Lower lobe of right lung (tissue), 2 donors: ENCODE measurements around the gene PAPPA. TPM values are rescaled to one million over a fixed set of nuclear protein-coding genes. Genes with fewer than 3 reads are reported as not detected.

Source experiments
- ATAC-seq, 2 donors: fragments of 200-7000 bp; cut with Tn5 transposase; one replicate each; pipeline ENCODE4 v1.9.1; 2020 to 2022; ENCODE audit warnings: mild to moderate bottlenecking in 2 of 2, moderate library complexity in 2 of 2
- DNase-seq: peaks from one replicate; pipeline ENCODE4 v3.0.0-alpha.2; 2020
- H3K27ac ChIP-seq: fragments of 200-600 bp; one replicate; pipeline ENCODE4 v1.8.0; 2022
- H3K27me3 ChIP-seq: fragments of 200-600 bp; one replicate; pipeline ENCODE4 v1.8.0; 2022; ENCODE audit warnings: low read depth
- H3K36me3 ChIP-seq: fragments of 200-600 bp; one replicate; pipeline ENCODE4 v1.8.0; 2022; ENCODE audit warnings: mild to moderate bottlenecking
- H3K4me1 ChIP-seq: fragments of 200-600 bp; one replicate; pipeline ENCODE4 v1.8.0; 2022
- H3K4me3 ChIP-seq: fragments of 200-600 bp; one replicate; pipeline ENCODE4 v1.8.0; 2022; ENCODE audit warnings: mild to moderate bottlenecking
- H3K9me3 ChIP-seq: fragments of 200-600 bp; one replicate; pipeline ENCODE4 v1.8.0; 2022
- intact Hi-C: fragments of 100-400 bp; cut with DNase I; formaldehyde crosslinking; loops from one replicate; pipeline ENCODE4 v1.11.0; 2022
- total RNA-seq: library from RNA; stranded (reverse); fragmentation: NEBNext Ultra II Directional; extraction: Animal tissue kit (Norgen Biotek cat#: 25700); gene quantifications from one replicate; pipeline ENCODE4 v1.2.1, GENCODE V29; 2021
- TF ChIP-seq, protein P1 (sequence below): fragments of 200-600 bp; IDR thresholded peaks from one replicate; pipeline ENCODE4 v1.8.0; 2022; ENCODE audit warnings: antibody characterized with exemption, mild to moderate bottlenecking
- donor health status: DM: no; HTN: yes; CAD: no; lungs with severe emphysema.

The PAPPA gene
- total RNA-seq, 1 donor from 2014 or later, result 2.2 TPM

DNA sequence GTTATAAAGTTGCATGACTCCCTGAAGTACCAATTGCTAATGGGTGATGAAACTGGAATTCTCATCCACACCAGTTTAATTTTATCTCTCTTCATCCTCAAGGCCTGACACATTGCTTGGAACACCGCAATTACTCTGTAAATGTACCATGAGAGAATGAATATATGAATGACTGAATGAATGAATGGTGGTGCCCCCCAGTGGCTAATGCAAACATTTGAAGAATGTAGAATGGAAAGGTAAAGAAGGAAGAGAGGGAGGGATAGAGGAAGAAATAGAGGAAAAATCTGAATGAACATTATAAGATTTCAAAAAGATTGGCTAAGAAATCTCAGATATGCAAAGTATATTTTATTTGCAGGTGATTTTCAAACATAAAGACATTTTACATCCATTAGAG is 13.1 kb downstream of the PAPPA start:
- no peak for DNase-seq
- H3K9me3 ChIP-seq, result no peaks in the 10 kb centered on the region
- H3K27ac ChIP-seq, result no peak overlapping the region
- ATAC-seq, result no peak
- H3K36me3 ChIP-seq, result no peaks in the 10 kb centered on the region
- intact Hi-C loops, result no loop called here
- H3K4me1 ChIP-seq, result no peaks in the 10 kb centered on the region
- H3K27me3 ChIP-seq, result no peaks in the 10 kb centered on the region
- no peak overlapping the region for H3K4me3 ChIP-seq
- TF ChIP-seq, protein P1, sequence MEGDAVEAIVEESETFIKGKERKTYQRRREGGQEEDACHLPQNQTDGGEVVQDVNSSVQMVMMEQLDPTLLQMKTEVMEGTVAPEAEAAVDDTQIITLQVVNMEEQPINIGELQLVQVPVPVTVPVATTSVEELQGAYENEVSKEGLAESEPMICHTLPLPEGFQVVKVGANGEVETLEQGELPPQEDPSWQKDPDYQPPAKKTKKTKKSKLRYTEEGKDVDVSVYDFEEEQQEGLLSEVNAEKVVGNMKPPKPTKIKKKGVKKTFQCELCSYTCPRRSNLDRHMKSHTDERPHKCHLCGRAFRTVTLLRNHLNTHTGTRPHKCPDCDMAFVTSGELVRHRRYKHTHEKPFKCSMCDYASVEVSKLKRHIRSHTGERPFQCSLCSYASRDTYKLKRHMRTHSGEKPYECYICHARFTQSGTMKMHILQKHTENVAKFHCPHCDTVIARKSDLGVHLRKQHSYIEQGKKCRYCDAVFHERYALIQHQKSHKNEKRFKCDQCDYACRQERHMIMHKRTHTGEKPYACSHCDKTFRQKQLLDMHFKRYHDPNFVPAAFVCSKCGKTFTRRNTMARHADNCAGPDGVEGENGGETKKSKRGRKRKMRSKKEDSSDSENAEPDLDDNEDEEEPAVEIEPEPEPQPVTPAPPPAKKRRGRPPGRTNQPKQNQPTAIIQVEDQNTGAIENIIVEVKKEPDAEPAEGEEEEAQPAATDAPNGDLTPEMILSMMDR, result no peak

DNA sequence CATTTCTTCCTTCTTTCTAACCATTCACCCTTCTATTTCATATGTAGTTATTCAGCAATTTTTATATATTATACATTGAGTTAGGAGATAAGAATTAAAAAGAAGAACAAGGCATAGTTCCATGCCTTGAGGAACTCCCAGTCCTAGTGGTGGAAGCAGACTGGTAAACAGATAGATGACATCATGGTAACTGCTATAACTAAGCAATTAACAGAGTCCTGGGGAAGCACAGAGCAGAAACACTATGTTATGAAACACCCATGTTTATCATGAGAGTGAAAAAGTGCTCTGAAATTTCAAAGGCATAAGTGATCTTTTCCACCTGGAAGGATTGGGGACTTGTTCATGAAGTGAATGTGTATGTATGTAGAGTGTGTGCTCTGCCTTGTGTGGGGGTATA is 14.6 kb downstream of the PAPPA start:
- H3K9me3 ChIP-seq, result no peaks in the 10 kb centered on the region
- TF ChIP-seq, protein P1, result no peak
- ATAC-seq, result no peak

DNA sequence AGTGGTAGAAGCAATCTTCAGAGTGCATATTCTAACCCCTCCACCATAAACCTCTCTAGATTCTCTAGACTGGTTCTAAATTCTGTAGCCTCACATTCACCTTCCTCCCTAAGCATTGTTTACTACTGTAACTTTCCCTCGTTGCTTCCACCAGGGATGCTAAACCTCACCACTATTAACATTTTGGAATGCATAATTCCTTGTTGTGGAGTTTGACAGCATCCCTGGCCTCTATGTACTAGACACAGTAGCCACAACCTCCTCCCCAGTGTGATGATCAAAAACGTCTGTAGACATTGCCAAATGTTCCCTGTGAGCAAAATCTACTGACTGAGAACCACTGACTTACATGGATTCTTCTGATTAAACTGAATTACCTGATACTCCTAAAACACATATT is 18.6 kb downstream of the PAPPA start:
- intact Hi-C loops, result no loop called here
- no peak overlapping the region for H3K27ac ChIP-seq
- no peaks in the 10 kb centered on the region for H3K36me3 ChIP-seq
- H3K4me3 ChIP-seq, result no peak overlapping the region
- no peaks in the 10 kb centered on the region for H3K27me3 ChIP-seq
- TF ChIP-seq, protein P1, result no peak
- DNase-seq, result no peak
- no peak for ATAC-seq
- H3K4me1 ChIP-seq, result no peaks in the 10 kb centered on the region
- no peaks in the 10 kb centered on the region for H3K9me3 ChIP-seq

More for the DNA sequence above, 14.6 kb downstream of the PAPPA start:
- H3K4me3 ChIP-seq, result no peak overlapping the region
- no peaks in the 10 kb centered on the region for H3K36me3 ChIP-seq
- H3K4me1 ChIP-seq, result no peaks in the 10 kb centered on the region
- H3K27me3 ChIP-seq, result no peaks in the 10 kb centered on the region
- intact Hi-C loops, result no loop called here
- no peak for DNase-seq
- H3K27ac ChIP-seq, result no peak overlapping the region

DNA sequence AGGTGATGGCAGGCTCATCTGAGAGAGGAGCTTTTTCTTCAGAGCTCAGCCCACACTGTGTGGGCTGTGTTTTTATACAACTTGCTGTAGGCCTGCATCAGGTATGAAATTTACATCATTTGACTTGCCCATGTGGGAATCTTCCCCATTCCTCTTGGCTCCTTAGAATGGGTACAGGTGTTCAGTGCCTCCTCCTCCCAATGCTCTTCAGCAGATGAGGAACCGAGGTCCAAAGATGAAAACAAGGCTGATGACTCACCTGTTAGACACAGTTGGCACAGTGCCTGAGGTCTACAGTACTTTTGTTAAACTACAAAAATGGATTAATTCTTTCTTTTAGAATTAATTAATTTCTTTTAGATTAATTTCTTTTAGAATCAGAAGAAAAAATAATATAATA is 20.8 kb downstream of the PAPPA start:
- Histone ChIP-seq H3K4me1 (no peaks in the 10 kb centered on the region), H3K36me3 (no peaks in the 10 kb centered on the region), H3K4me3 (no peak overlapping the region), H3K27ac (no peak overlapping the region), H3K27me3 (no peaks in the 10 kb centered on the region), H3K9me3 (no peaks in the 10 kb centered on the region)
- TF ChIP-seq, protein P1, result no peak
- DNase-seq (no peak), ATAC-seq (no peak)
- intact Hi-C loops, result no loop called here

DNA sequence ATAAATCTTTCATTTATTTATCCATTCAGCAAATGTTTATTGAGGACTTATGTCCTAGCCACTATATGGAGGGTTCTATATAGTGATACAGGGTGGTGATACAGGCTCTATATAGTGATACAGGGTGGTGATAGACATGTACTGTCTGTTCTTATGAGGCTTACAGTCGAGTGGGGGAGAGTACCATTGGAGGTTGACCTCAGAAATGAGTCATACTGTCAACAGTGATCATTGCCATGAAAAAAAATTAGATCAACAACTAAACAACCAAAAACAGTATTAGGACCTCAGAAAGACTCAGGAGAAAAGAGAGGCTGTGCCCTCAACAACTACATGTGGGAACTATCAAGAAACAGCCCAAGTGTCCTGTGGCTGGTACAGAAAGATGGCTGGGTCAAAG is 22.0 kb downstream of the PAPPA start:
- TF ChIP-seq, protein P1, result no peak

More for the DNA sequence above, 22.0 kb downstream of the PAPPA start:
- Histone ChIP-seq H3K27me3 (no peaks in the 10 kb centered on the region), H3K4me3 (no peak overlapping the region), H3K9me3 (no peaks in the 10 kb centered on the region), H3K36me3 (no peaks in the 10 kb centered on the region), H3K27ac (no peak overlapping the region), H3K4me1 (no peaks in the 10 kb centered on the region)
- ATAC-seq (no peak), DNase-seq (no peak)
- intact Hi-C loops, result no loop called here
